GM12865 (cell line): ENCODE data around the gene PPFIBP2.
A peak's percentile ranks its signal among the peaks of the same experiment; 100 is the strongest.

Experiments
- DNase-seq: peaks from one replicate; pipeline ENCODE4 v3.0.0; 2010; ENCODE audit warnings: low read depth
- H3K4me3 ChIP-seq: 2 replicates; pipeline ENCODE4 v1.5.1; 2011; ENCODE audit warnings: mild to moderate bottlenecking, low read depth, low read length, control low read depth
- CTCF ChIP-seq: IDR thresholded peaks from 2 replicates; pipeline ENCODE4 v1.5.1; 2011; ENCODE audit warnings: low read length, control low read depth, low read depth, inconsistent platforms; ENCODE audit not compliant: insufficient read depth; ENCODE audit errors: missing control alignments

PPFIBP2 gene

GRCh38 chr11:7532405-7533145, 18.8 kb downstream of the PPFIBP2 start:
- TF ChIP-seq CTCF: no peak
- H3K4me3 ChIP-seq: no peak overlapping the region
- no peak for DNase-seq

DNA sequence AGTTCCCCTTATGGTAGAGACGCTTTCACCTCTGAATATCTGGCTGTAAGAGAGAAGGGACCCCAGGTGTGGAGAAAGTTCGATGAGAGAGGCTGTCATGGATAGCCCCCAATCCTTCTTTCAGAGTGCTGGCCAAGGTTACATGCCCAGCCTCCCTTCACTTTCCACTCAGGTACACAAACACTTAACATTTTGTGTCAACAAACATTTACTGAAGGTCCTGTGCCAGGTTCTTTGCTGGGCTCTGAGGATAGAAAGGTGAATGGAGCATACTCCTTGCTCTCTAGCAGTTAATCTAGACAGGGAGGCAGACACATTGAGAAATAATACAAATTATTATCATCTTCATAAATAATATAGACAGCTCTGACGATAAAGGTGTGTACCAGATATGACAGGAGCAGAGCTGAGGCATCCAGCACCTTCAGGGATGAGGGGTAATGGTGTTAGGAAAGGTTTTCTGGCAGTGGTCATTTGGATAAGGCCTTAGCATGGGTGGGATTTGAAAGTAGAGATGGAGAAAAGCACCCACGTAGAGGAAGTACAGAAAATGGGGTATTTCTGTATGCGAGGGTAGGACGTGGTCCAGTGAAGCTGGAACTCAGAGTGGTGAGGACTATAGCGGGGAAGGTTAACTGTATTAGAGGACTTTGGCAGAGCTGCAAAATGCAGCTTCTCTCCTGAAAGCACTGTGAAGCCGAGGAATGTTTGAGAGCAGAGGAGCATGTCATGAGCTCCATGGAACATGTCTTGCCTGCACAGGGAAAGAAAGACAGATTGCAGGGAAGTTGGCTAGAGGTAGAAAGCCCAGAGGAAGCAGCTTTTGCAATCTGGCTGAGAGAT, 19.6 kb downstream of the PPFIBP2 start:
- no peak for DNase-seq
- no peak for TF ChIP-seq CTCF
- H3K4me3 ChIP-seq: peak overlapping the region; percentile 5; the same call in 1 of the 2 replicates

- peak; percentile 71 for DNase-seq
- no peak overlapping the region for H3K4me3 ChIP-seq
- TF ChIP-seq CTCF: no peak
Observed at GRCh38 chr11:7534042-7534378, 20.2 kb downstream of the PPFIBP2 start.

- no peak for DNase-seq
- peak; percentile 25 for TF ChIP-seq CTCF
- no peak overlapping the region for H3K4me3 ChIP-seq
Observed at GRCh38 chr11:7536100-7536499, 22.3 kb downstream of the PPFIBP2 start.

GRCh38 chr11:7537265-7537664, 23.5 kb downstream of the PPFIBP2 start:
- DNase-seq: no peak
- H3K4me3 ChIP-seq: no peak overlapping the region
- TF ChIP-seq CTCF: no peak

DNA sequence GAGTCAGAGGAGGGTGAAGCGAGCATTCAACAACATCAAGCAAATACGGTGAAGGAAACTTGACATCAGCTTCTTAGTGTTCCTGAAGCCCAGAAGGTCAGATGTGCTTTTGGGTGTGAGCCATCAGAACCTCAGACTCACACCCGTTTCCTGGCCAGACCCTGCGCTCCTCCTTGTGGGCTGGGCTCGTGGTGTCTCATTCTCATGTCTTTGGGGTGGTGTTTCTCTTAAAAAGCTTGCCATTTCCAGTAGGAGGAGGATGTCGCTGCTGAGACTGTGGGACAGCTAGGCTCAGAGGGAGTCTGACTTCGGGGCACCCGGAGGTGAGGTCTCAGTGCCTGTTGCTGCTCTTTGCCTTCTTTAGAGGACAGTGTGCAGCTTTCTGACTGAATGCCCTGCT, 24.2 kb downstream of the PPFIBP2 start:
- H3K4me3 ChIP-seq: no peak overlapping the region
- DNase-seq: no peak
- TF ChIP-seq CTCF: no peak
